ENCODE data around the gene NCMAP. TPM values are rescaled to one million over a fixed set of nuclear protein-coding genes. Genes with fewer than 3 reads are reported as not detected.
A peak's percentile ranks its signal among the peaks of the same experiment; 100 is the strongest.

Gene NCMAP
- total RNA-seq, 1 donor from 2014 or later: 0.52 TPM

GRCh38 chr1:24567792-24568388, 12.0 kb downstream of the NCMAP start:
- Histone ChIP-seq H3K27ac (ENCODE audit: low read depth, low read length) (no peak overlapping the region), H3K9ac (ENCODE audit: low read depth in 1 of 3, low read length in 3 of 3) (no peak overlapping the region), H3K27me3 (ENCODE audit: control insufficient read depth in 3 of 3, insufficient read depth in 3 of 3, low read length in 3 of 3) (peaks cover 0 to 7% (median 3%) of the 10 kb centered on the region in 3 donors), H3K4me3 (ENCODE audit: low read length in 3 of 3) (no peak overlapping the region), H3K4me1 (ENCODE audit: control insufficient read depth in 3 of 3, insufficient read depth in 3 of 3, low read length in 3 of 3) (no peaks in the 10 kb centered on the region), H3K9me3 (ENCODE audit: control insufficient read depth in 3 of 3, low read length in 3 of 3) (no peaks in the 10 kb centered on the region), H3K36me3 (ENCODE audit: control insufficient read depth in 3 of 3, insufficient read depth in 3 of 3, low read length in 3 of 3) (no peaks in the 10 kb centered on the region)

GRCh38 chr1:24568475-24568874, 12.6 kb downstream of the NCMAP start:
- Histone ChIP-seq H3K9me3 (ENCODE audit: control insufficient read depth in 3 of 3, low read length in 3 of 3) (no peaks in the 10 kb centered on the region), H3K27me3 (ENCODE audit: control insufficient read depth in 3 of 3, insufficient read depth in 3 of 3, low read length in 3 of 3) (peaks cover 0 to 9% (median 3%) of the 10 kb centered on the region in 3 donors), H3K4me1 (ENCODE audit: control insufficient read depth in 3 of 3, insufficient read depth in 3 of 3, low read length in 3 of 3) (no peaks in the 10 kb centered on the region), H3K9ac (ENCODE audit: low read depth in 1 of 3, low read length in 3 of 3) (no peak overlapping the region), H3K4me3 (ENCODE audit: low read length in 3 of 3) (no peak overlapping the region), H3K27ac (ENCODE audit: low read depth, low read length) (no peak overlapping the region), H3K36me3 (ENCODE audit: control insufficient read depth in 3 of 3, insufficient read depth in 3 of 3, low read length in 3 of 3) (no peaks in the 10 kb centered on the region)

DNA sequence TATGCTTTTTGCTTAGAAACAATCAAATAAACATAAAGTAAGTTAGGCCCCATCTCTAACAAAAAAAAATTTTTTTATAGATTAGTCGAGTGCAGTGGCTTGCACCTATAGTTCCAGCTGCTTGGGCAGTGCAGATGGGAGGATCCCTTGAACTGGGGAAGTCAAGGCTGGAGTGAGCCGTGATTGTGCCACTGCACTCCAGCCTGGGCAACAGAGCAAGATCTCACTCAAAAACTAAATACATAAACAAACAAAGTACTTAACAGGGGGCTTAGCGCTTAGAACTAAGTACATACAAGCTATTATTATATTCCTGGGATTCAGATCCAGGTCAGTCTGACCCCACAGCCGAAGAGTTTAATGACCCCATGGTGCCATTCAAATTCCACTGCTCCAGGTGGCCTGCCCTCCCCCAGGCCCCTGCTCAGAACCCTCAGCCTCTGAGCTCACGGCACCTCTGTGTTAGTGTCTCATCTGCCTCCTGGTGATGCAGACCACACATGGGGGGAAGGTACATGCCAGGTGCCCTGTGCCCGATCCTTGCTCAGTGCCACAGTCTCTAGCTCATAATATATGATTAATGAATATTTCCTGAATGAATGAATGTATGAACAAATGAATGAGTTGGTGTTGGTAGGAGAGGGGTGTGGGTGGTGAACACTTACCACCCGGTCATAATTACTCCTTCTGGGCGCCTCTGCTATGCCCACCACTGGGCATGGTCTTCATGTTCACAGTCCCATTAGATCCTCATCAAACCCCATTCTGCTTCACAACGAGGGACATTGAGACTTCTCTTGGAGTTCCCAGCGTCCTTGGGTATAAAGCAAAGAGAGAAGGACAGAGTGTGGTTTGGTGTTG, 14.6 kb downstream of the NCMAP start:
- Histone ChIP-seq H3K9ac (ENCODE audit: low read depth in 1 of 3, low read length in 3 of 3) (no peak overlapping the region), H3K9me3 (ENCODE audit: control insufficient read depth in 3 of 3, low read length in 3 of 3) (no peaks in the 10 kb centered on the region), H3K4me1 (ENCODE audit: control insufficient read depth in 3 of 3, insufficient read depth in 3 of 3, low read length in 3 of 3) (no peaks in the 10 kb centered on the region), H3K27ac (ENCODE audit: low read depth, low read length) (no peak overlapping the region), H3K36me3 (ENCODE audit: control insufficient read depth in 3 of 3, insufficient read depth in 3 of 3, low read length in 3 of 3) (no peaks in the 10 kb centered on the region), H3K4me3 (ENCODE audit: low read length in 3 of 3) (no peak overlapping the region), H3K27me3 (ENCODE audit: control insufficient read depth in 3 of 3, insufficient read depth in 3 of 3, low read length in 3 of 3) (peaks cover 0 to 6% (median 3%) of the 10 kb centered on the region in 3 donors)

DNA sequence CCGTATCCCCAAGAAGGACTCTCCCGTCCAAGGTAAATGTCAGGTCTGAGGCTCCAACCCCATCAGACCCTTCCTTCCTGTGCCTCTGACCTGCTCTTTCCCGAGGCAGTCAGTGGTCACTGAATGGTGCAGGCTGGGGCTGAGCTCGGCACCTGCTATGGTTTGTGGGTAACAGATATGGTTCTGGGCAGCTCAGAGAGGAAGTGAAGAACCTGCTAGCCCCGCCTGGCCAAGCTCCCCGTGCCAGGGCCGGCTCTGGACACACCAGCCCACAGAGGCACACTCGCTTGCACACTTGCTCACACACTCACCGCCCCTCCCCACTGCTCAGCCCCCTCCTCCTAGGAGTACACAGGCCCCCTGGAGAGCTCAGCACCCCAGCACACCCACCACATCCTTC, 16.4 kb downstream of the NCMAP start:
- H3K9ac ChIP-seq (ENCODE audit: low read depth in 1 of 3, low read length in 3 of 3): no peak overlapping the region
- H3K36me3 ChIP-seq (ENCODE audit: control insufficient read depth in 3 of 3, insufficient read depth in 3 of 3, low read length in 3 of 3): no peaks in the 10 kb centered on the region
- H3K4me1 ChIP-seq (ENCODE audit: control insufficient read depth in 3 of 3, insufficient read depth in 3 of 3, low read length in 3 of 3): no peaks in the 10 kb centered on the region
- H3K27ac ChIP-seq (ENCODE audit: low read depth, low read length): no peak overlapping the region
- no peak overlapping the region for H3K4me3 ChIP-seq (ENCODE audit: low read length in 3 of 3)
- peaks cover 0 to 9% (median 6%) of the 10 kb centered on the region in 3 donors for H3K27me3 ChIP-seq (ENCODE audit: control insufficient read depth in 3 of 3, insufficient read depth in 3 of 3, low read length in 3 of 3)
- no peaks in the 10 kb centered on the region for H3K9me3 ChIP-seq (ENCODE audit: control insufficient read depth in 3 of 3, low read length in 3 of 3)

DNA sequence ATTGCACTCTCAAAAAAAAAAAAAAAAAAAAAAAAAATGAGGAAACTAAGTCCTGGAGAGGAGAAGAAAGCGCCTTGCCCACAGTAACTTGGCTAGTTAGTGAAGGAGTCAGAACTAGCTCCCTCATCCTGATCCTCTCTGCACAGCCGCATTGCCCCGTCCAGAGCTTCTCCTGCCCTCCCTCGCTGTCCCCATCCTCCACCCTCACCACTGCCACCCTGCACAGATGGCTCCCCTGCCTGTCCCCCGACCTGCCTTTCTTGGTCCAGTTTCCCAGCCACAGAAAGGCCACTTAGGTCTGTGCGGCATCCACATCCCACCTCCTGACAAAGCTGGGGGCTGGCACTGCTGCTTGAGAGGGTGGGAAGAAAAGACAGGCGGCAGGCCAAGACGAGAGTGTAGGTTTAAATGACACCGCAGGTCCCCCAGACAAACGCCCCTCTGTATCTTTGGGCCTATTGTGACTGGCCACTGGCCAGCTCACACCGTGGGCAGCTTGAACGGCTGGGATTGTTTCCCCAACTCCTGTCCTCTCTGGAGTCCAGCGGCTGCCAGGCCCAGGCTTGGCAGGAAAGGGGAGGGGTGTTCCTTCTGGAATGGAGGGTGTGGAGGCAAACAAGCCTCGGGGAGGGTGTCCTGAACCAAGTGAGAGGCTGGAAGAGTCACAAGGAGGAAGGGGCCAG, 20.2 kb downstream of the NCMAP start:
- Histone ChIP-seq H3K4me1 (ENCODE audit: control insufficient read depth in 3 of 3, insufficient read depth in 3 of 3, low read length in 3 of 3) (no peaks in the 10 kb centered on the region), H3K9ac (ENCODE audit: low read depth in 1 of 3, low read length in 3 of 3) (no peak overlapping the region), H3K27me3 (ENCODE audit: control insufficient read depth in 3 of 3, insufficient read depth in 3 of 3, low read length in 3 of 3) (peaks cover 0 to 9% (median 6%) of the 10 kb centered on the region in 3 donors), H3K36me3 (ENCODE audit: control insufficient read depth in 3 of 3, insufficient read depth in 3 of 3, low read length in 3 of 3) (no peaks in the 10 kb centered on the region), H3K27ac (ENCODE audit: low read depth, low read length) (no peak overlapping the region), H3K4me3 (ENCODE audit: low read length in 3 of 3) (no peak overlapping the region), H3K9me3 (ENCODE audit: control insufficient read depth in 3 of 3, low read length in 3 of 3) (no peaks in the 10 kb centered on the region)

- Histone ChIP-seq H3K4me3 (ENCODE audit: low read length in 3 of 3) (no peak overlapping the region), H3K4me1 (ENCODE audit: control insufficient read depth in 3 of 3, insufficient read depth in 3 of 3, low read length in 3 of 3) (peaks cover 0 to under 1% (median under 1%) of the 10 kb centered on the region in 3 donors), H3K9me3 (ENCODE audit: control insufficient read depth in 3 of 3, low read length in 3 of 3) (no peaks in the 10 kb centered on the region), H3K27me3 (ENCODE audit: control insufficient read depth in 3 of 3, insufficient read depth in 3 of 3, low read length in 3 of 3) (peaks cover 0 to 7% (median 0%) of the 10 kb centered on the region in 3 donors), H3K9ac (ENCODE audit: low read depth in 1 of 3, low read length in 3 of 3) (no peak overlapping the region), H3K27ac (ENCODE audit: low read depth, low read length) (no peak overlapping the region), H3K36me3 (ENCODE audit: control insufficient read depth in 3 of 3, insufficient read depth in 3 of 3, low read length in 3 of 3) (no peaks in the 10 kb centered on the region)
Measured at GRCh38 chr1:24578846-24579245, 23.0 kb downstream of the NCMAP start.

GRCh38 chr1:24580756-24581155, 24.9 kb downstream of the NCMAP start:
- Histone ChIP-seq H3K4me3 (ENCODE audit: low read length in 3 of 3) (no peak overlapping the region), H3K9ac (ENCODE audit: low read depth in 1 of 3, low read length in 3 of 3) (no peak overlapping the region), H3K27me3 (ENCODE audit: control insufficient read depth in 3 of 3, insufficient read depth in 3 of 3, low read length in 3 of 3) (peaks cover 0 to 9% (median 7%) of the 10 kb centered on the region in 3 donors), H3K36me3 (ENCODE audit: control insufficient read depth in 3 of 3, insufficient read depth in 3 of 3, low read length in 3 of 3) (no peaks in the 10 kb centered on the region), H3K9me3 (ENCODE audit: control insufficient read depth in 3 of 3, low read length in 3 of 3) (no peaks in the 10 kb centered on the region), H3K27ac (ENCODE audit: low read depth, low read length) (no peak overlapping the region), H3K4me1 (ENCODE audit: control insufficient read depth in 3 of 3, insufficient read depth in 3 of 3, low read length in 3 of 3) (peaks cover 0 to 6% (median 6%) of the 10 kb centered on the region in 3 donors)

GRCh38 chr1:24584171-24584647, 28.3 kb downstream of the NCMAP start:
- Histone ChIP-seq H3K4me1 (ENCODE audit: control insufficient read depth in 3 of 3, insufficient read depth in 3 of 3, low read length in 3 of 3) (peaks cover 0 to 6% (median 6%) of the 10 kb centered on the region in 3 donors), H3K36me3 (ENCODE audit: control insufficient read depth in 3 of 3, insufficient read depth in 3 of 3, low read length in 3 of 3) (no peaks in the 10 kb centered on the region), H3K27ac (ENCODE audit: low read depth, low read length) (no peak overlapping the region), H3K4me3 (ENCODE audit: low read length in 3 of 3) (peak overlapping the region in 1 of 3 donors; percentile 35), H3K27me3 (ENCODE audit: control insufficient read depth in 3 of 3, insufficient read depth in 3 of 3, low read length in 3 of 3) (peaks cover 0 to 12% (median 2%) of the 10 kb centered on the region in 3 donors), H3K9me3 (ENCODE audit: control insufficient read depth in 3 of 3, low read length in 3 of 3) (no peaks in the 10 kb centered on the region), H3K9ac (ENCODE audit: low read depth in 1 of 3, low read length in 3 of 3) (no peak overlapping the region)

GRCh38 chr1:24586119-24586518, 30.2 kb downstream of the NCMAP start:
- Histone ChIP-seq H3K27me3 (ENCODE audit: control insufficient read depth in 3 of 3, insufficient read depth in 3 of 3, low read length in 3 of 3) (peaks cover 0 to 15% (median 2%) of the 10 kb centered on the region in 3 donors), H3K9ac (ENCODE audit: low read depth in 1 of 3, low read length in 3 of 3) (no peak overlapping the region), H3K9me3 (ENCODE audit: control insufficient read depth in 3 of 3, low read length in 3 of 3) (no peaks in the 10 kb centered on the region), H3K27ac (ENCODE audit: low read depth, low read length) (no peak overlapping the region), H3K36me3 (ENCODE audit: control insufficient read depth in 3 of 3, insufficient read depth in 3 of 3, low read length in 3 of 3) (no peaks in the 10 kb centered on the region), H3K4me3 (ENCODE audit: low read length in 3 of 3) (no peak overlapping the region), H3K4me1 (ENCODE audit: control insufficient read depth in 3 of 3, insufficient read depth in 3 of 3, low read length in 3 of 3) (peaks cover 0 to 6% (median 6%) of the 10 kb centered on the region in 3 donors)

Data from skeletal muscle tissue (tissue), 4 donors.